Right ventricle myocardium inferior (tissue), 1 donor: ENCODE measurements around the gene RPTN. TPM values are rescaled to one million over a fixed set of nuclear protein-coding genes. Genes with fewer than 3 reads are reported as not detected.

Source experiments
- total RNA-seq: library from RNA; stranded (reverse); fragmentation: NEBNext Ultra II Directional; extraction: Animal tissue kit (Norgen Biotek cat#: 25700); gene quantifications from one replicate; pipeline ENCODE4 v1.2.1, GENCODE V29; 2021
- donor health status: DM: no; HTN: yes; CAD: no; lungs with severe emphysema.

RPTN gene
- total RNA-seq, 1 donor from 2014 or later, result not detected

Other genes with a start within 250 kb of the RPTN start
- 16.3 TPM for gene THEM4, start 249.7 kb downstream of the RPTN start, total RNA-seq
- 290 TPM for gene S100A10, start 165.4 kb downstream of the RPTN start, total RNA-seq
- 92.0 TPM for gene S100A11, start 122.2 kb downstream of the RPTN start, total RNA-seq
- not detected for gene TCHHL1, start 70.2 kb downstream of the RPTN start, total RNA-seq
- not detected for gene TCHH, start 43.8 kb downstream of the RPTN start, total RNA-seq
- not detected for gene HRNR, start 65.0 kb upstream of the RPTN start, total RNA-seq
- not detected for gene FLG, start 166.0 kb upstream of the RPTN start, total RNA-seq
- not detected for gene FLG2, start 200.8 kb upstream of the RPTN start, total RNA-seq